Glutamatergic neuron (in vitro differentiated cells): ENCODE results near the gene MACROD2. TPM values are rescaled to one million over a fixed set of nuclear protein-coding genes. Genes with fewer than 3 reads are reported as not detected.

Source experiments
- DNase-seq: peaks from one replicate; pipeline ENCODE4 v3.0.0; 2022
- H3K27ac Mint-ChIP-seq: one replicate; pipeline ENCODE4 v1.8.0; 2020; ENCODE audit warnings: mild to moderate bottlenecking, mixed read lengths, inconsistent platforms; ENCODE audit not compliant: unreplicated experiment
- H3K27me3 Mint-ChIP-seq: one replicate; pipeline ENCODE4 v1.8.0; 2020; ENCODE audit warnings: mild to moderate bottlenecking, moderate library complexity, mixed read lengths, inconsistent platforms; ENCODE audit not compliant: unreplicated experiment
- H3K36me3 Mint-ChIP-seq: one replicate; pipeline ENCODE4 v1.8.0; 2020; ENCODE audit warnings: mild to moderate bottlenecking, mixed read lengths, inconsistent platforms; ENCODE audit not compliant: unreplicated experiment
- H3K4me1 Mint-ChIP-seq: one replicate; pipeline ENCODE4 v1.8.0; 2020; ENCODE audit warnings: mild to moderate bottlenecking, low read depth, mixed read lengths, inconsistent platforms; ENCODE audit not compliant: unreplicated experiment
- H3K4me3 Mint-ChIP-seq: one replicate; pipeline ENCODE4 v1.8.0; 2020; ENCODE audit warnings: mild to moderate bottlenecking, mixed read lengths, inconsistent platforms; ENCODE audit not compliant: unreplicated experiment
- H3K9me3 Mint-ChIP-seq: one replicate; pipeline ENCODE4 v1.8.0; 2020; ENCODE audit warnings: mild to moderate bottlenecking, moderate library complexity, mixed read lengths, inconsistent platforms; ENCODE audit not compliant: unreplicated experiment
- total RNA-seq: library from RNA; stranded (reverse); fragmentation: NEBNext Ultra II Directional; extraction: Animal tissue kit (Norgen Biotek cat#: 25700); gene quantifications from one replicate; pipeline ENCODE4 v1.2.1, GENCODE V29; 2021; ENCODE audit not compliant: unreplicated experiment
- TF ChIP-seq, protein P1 (sequence below): fragments of 200-600 bp; sonication (generic); IDR thresholded peaks from one replicate; pipeline ENCODE4 v1.5.0; 2021; ENCODE audit not compliant: partially characterized antibody, unreplicated experiment

MACROD2 gene
- total RNA-seq, 1 donor from 2014 or later = 8.7 TPM

DNA sequence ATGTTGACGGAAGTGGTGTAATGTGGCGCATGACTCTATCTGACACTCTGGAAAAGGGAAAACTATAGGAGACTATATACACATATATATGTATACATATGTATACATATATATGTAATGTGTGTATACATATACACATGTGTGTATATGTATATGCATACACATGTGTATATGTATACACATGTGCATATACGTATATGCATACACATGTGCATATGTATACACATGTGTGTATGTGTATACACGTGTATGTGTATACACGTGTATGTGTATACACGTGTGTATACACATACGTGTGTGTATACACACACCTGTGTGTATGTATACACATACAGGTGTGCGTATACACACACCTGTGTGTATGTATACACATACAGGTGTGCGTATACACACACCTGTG, 1025.5 kb downstream of the MACROD2 start:
- Mint-ChIP-seq H3K36me3 (peaks cover 10% of the 10 kb centered on the region), H3K9me3 (peaks cover 2% of the 10 kb centered on the region), H3K4me3 (no peak overlapping the region), H3K27me3 (no peaks in the 10 kb centered on the region), H3K27ac (no peak overlapping the region), H3K4me1 (no peaks in the 10 kb centered on the region)
- DNase-seq = no peak
- TF ChIP-seq, protein P1, sequence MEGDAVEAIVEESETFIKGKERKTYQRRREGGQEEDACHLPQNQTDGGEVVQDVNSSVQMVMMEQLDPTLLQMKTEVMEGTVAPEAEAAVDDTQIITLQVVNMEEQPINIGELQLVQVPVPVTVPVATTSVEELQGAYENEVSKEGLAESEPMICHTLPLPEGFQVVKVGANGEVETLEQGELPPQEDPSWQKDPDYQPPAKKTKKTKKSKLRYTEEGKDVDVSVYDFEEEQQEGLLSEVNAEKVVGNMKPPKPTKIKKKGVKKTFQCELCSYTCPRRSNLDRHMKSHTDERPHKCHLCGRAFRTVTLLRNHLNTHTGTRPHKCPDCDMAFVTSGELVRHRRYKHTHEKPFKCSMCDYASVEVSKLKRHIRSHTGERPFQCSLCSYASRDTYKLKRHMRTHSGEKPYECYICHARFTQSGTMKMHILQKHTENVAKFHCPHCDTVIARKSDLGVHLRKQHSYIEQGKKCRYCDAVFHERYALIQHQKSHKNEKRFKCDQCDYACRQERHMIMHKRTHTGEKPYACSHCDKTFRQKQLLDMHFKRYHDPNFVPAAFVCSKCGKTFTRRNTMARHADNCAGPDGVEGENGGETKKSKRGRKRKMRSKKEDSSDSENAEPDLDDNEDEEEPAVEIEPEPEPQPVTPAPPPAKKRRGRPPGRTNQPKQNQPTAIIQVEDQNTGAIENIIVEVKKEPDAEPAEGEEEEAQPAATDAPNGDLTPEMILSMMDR = no peak

DNA sequence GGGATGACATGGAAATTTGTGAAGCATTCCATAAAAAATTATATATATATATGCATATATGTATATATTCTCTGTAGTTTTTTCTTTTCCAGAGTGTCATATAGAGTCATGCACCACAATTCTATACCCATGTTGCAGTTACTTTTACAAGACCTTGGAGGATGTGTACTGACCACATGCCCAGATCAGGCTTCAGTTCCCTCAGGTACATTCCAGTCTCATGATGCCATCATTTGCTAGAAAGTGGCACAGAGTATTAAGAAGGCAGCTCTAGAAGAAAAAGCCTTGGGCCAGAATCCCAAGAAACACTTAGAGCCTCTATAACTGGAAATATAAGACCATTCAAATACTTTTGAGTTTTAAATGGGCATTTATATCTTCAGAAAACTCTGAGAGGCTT, 1027.6 kb downstream of the MACROD2 start:
- TF ChIP-seq, protein P1 = no peak
- DNase-seq = no peak

DNA sequence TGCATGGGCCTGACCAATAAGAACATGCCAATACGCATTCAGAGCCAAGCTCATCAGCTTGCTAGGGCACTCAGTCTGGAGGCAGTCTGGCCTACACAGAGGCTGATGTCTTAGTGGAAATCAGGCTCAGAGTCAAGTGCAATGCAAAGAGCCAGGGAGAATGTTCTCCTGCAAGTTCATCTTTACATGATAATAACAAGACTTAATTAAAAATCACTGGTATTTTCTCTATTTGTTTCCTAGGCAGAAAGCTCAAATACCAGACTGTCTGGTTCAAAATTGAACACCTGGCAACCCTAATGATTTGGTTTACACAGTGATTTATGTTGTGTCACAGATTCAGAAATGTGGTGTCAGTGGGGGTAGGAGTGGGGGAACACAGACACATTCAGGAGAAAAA, 1031.4 kb downstream of the MACROD2 start:
- no peak for DNase-seq
- H3K36me3 Mint-ChIP-seq = peaks cover 5% of the 10 kb centered on the region
- no peaks in the 10 kb centered on the region for H3K4me1 Mint-ChIP-seq
- H3K27ac Mint-ChIP-seq = no peak overlapping the region
- H3K9me3 Mint-ChIP-seq = peaks cover 4% of the 10 kb centered on the region
- no peak overlapping the region for H3K4me3 Mint-ChIP-seq
- TF ChIP-seq, protein P1 = no peak
- H3K27me3 Mint-ChIP-seq = peaks cover 3% of the 10 kb centered on the region

More for the DNA sequence above, 1027.6 kb downstream of the MACROD2 start:
- H3K9me3 Mint-ChIP-seq = peaks cover 2% of the 10 kb centered on the region
- H3K4me3 Mint-ChIP-seq = no peak overlapping the region
- H3K4me1 Mint-ChIP-seq = no peaks in the 10 kb centered on the region
- no peak overlapping the region for H3K27ac Mint-ChIP-seq
- H3K36me3 Mint-ChIP-seq = peaks cover 9% of the 10 kb centered on the region
- H3K27me3 Mint-ChIP-seq = peaks cover 3% of the 10 kb centered on the region

DNA sequence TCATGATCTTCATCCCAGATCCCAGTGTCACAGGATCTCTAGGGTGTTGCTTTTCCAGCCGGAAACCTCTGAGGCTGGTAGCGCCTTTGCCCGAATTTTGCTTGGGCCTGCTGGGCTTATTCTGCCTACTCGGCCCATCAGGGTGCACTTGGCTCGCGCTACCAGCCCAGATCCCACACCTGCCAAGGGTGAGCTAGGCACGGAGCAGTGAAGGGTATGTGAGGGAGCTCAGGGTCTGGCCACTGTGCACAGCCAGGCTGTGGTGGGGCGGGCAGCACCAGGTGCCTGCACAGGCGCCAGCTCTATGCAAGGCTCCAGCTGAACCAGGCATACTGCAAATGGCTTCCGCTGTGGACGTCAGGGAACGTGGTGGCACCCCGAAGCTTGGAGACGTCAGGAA, 1035.5 kb downstream of the MACROD2 start:
- Mint-ChIP-seq H3K36me3 (no peaks in the 10 kb centered on the region), H3K4me3 (no peak overlapping the region), H3K9me3 (peaks cover 3% of the 10 kb centered on the region), H3K27me3 (peaks cover 3% of the 10 kb centered on the region), H3K27ac (no peak overlapping the region), H3K4me1 (no peaks in the 10 kb centered on the region)
- TF ChIP-seq, protein P1 = no peak
- no peak for DNase-seq

DNA sequence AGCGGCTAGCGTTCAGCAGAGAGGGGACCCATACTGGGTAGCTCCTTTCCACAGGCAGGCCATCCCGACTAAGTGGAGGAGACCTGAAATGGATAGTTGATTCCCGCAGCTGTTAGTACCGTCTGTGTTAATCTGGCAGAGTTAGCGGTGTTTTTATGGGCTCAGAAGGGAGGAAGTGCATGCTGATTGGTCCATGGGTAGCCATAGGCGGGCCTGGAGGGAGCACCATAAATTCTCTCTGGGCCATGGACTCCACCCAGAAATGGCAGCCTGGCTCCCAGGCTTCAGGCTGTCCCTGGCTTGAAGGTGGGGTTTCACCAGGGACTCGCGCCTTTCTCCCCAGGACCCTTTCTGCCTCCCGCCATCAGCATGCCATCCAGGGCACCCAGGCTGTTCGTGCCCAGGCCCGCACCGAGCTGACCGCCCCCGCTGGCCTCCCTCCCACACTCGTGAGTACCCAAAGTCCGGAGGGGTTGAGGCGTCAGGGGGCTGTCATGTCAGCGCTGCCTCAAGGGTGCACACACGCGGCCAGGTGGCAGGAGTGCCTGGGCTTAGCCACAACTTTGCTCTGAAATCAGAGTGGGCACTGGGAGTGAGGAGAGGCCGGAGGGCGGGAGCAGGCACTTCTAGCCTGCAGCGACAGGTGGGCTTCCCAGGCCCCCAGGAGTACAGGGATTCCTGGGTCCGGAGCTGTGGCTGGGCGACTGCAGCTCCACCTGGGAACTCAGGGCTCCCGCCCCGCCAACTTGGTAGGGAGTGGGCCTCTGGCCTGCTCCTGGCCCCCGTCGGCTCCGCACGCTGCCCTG, 1036.4 kb downstream of the MACROD2 start:
- Mint-ChIP-seq H3K9me3 (peaks cover 3% of the 10 kb centered on the region), H3K27ac (no peak overlapping the region), H3K4me3 (no peak overlapping the region), H3K27me3 (peaks cover 3% of the 10 kb centered on the region), H3K36me3 (no peaks in the 10 kb centered on the region), H3K4me1 (no peaks in the 10 kb centered on the region)
- no peak for DNase-seq
- TF ChIP-seq, protein P1 = no peak
